HepG2 (cell line): ENCODE data around the gene XXYLT1. TPM values are rescaled to one million over a fixed set of nuclear protein-coding genes. Genes with fewer than 3 reads are reported as not detected.
A peak's percentile ranks its signal among the peaks of the same experiment; 100 is the strongest.

Source experiments
- ATAC-seq: fragments of 200-7000 bp; cut with Tn5 transposase; 3 replicates; pipeline ENCODE4 v1.9.1; 2020; ENCODE audit warnings: mild to moderate bottlenecking, moderate library complexity
- BruUV-seq: library from RNA; stranded (reverse); fragments of 400-500 nt; replicated peaks from 2 replicates; lab custom pipeline; 2021; lab: Mats Ljungman, UMichigan
- CTCF ChIA-PET: fragments of 300-600 bp; formaldehyde crosslinking; extraction: SDS; loops from one replicate; lab custom pipeline; 2021; ENCODE audit warnings: low total read pairs, inconsistent platforms, low intra/inter-chr PET ratio; lab: Yijun Ruan, JAX
- POLR2A ChIA-PET: fragments of 350-600 bp; sonication (Branson Sonifier 250); formaldehyde crosslinking; loops from one replicate; lab custom pipeline; 2020; ENCODE audit warnings: antibody characterized with exemption, inconsistent platforms; lab: Yijun Ruan, JAX
- DNase-seq: peaks from one replicate; pipeline ENCODE4 v3.0.0-alpha.2; 2015; ENCODE audit warnings: low spot score
- FAIRE-seq: peaks from 3 replicates; lab custom pipeline; 2011; peaks lifted over from hg19 to GRCh38; lab: Jason Lieb, UNC
- H2AFZ ChIP-seq: one replicate; pipeline ENCODE4 v1.6.1; 2011; ENCODE audit warnings: low read length, inconsistent platforms
- H3K27ac ChIP-seq: fragments of 300-600 bp; 3 replicates; pipeline ENCODE4 v1.8.0; 2011; ENCODE audit warnings: mixed run types, mild to moderate bottlenecking, mixed read lengths, low read length, inconsistent platforms; ENCODE audit not compliant: insufficient read depth; ENCODE audit errors: extremely low read length
- H3K27me3 ChIP-seq, 2 experiments: fragments of 200-600 bp in 1 of 2; 2 replicates in 1 of 2; 3 replicates in 1 of 2; pipeline versions ENCODE4 v1.6.0 to v1.8.0; 2011; ENCODE audit warnings: low read length in 2 of 2, mild to moderate bottlenecking in 2 of 2, moderate library complexity in 2 of 2, inconsistent platforms in 1 of 2; ENCODE audit not compliant: insufficient read depth in 2 of 2, control insufficient read depth in 1 of 2
- H3K36me3 ChIP-seq, 2 experiments: fragments of 200-600 bp in 1 of 2; replicated peaks in 1 of 2; 2 replicates in 1 of 2; 3 replicates in 1 of 2; pipeline versions ENCODE4 v1.5.1 to v1.8.0; 2011; ENCODE audit warnings: low read length in 2 of 2, inconsistent platforms in 1 of 2; ENCODE audit not compliant: insufficient read depth in 2 of 2, control insufficient read depth in 1 of 2
- H3K4me1 ChIP-seq: 2 replicates; pipeline ENCODE4 v1.5.1; 2012; ENCODE audit warnings: low read length, inconsistent platforms; ENCODE audit not compliant: insufficient read depth
- H3K4me2 ChIP-seq: 2 replicates; pipeline ENCODE4 v1.6.0; 2011; ENCODE audit warnings: low read depth, low read length, inconsistent platforms
- H3K4me3 ChIP-seq, 3 experiments: fragments of 200-600 bp in 1 of 3; sonication (generic), shearing (Covaris generic) in 1 of 3; replicated peaks in 1 of 3; 2 replicates each; pipeline ENCODE4 v1.5.1; 2011 to 2016; ENCODE audit warnings: low read length in 3 of 3, inconsistent platforms in 2 of 3, low read depth in 2 of 3, mild to moderate bottlenecking in 2 of 3, control low read depth in 1 of 3, mixed read lengths in 1 of 3; ENCODE audit not compliant: insufficient read depth in 1 of 3
- H3K79me2 ChIP-seq: one replicate; pipeline ENCODE4 v1.6.1; 2011; ENCODE audit warnings: low read length, inconsistent platforms; ENCODE audit not compliant: insufficient read depth
- H3K9ac ChIP-seq: 2 replicates; pipeline ENCODE4 v1.6.0; 2011; ENCODE audit warnings: mild to moderate bottlenecking, low read depth, low read length, inconsistent platforms; ENCODE audit not compliant: insufficient read depth
- H3K9me3 ChIP-seq: 2 replicates; pipeline ENCODE4 v1.5.1; 2012; ENCODE audit warnings: mild to moderate bottlenecking, low read length
- H4K20me1 ChIP-seq: 2 replicates; pipeline ENCODE4 v1.6.0; 2011; ENCODE audit warnings: inconsistent platforms, mild to moderate bottlenecking, low read length, moderate library complexity; ENCODE audit not compliant: insufficient read depth
- ESRRA ChIP-seq: sonication (generic); formaldehyde crosslinking; IDR thresholded peaks from 2 replicates; pipeline ENCODE4 v1.5.1; 2020; ENCODE audit warnings: mild to moderate bottlenecking, low read depth, missing genetic modification reagents
- HIC2 ChIP-seq: sonication (generic); formaldehyde crosslinking; IDR thresholded peaks from 2 replicates; pipeline ENCODE4 v1.9.0; 2022; ENCODE audit warnings: low read depth, missing genetic modification reagents
- HNRNPLL ChIP-seq: fragments of 200-400 bp; formaldehyde crosslinking; IDR thresholded peaks from 2 replicates; pipeline ENCODE4 v1.6.1; 2017; ENCODE audit warnings: mild to moderate bottlenecking, low read depth, low read length; ENCODE audit not compliant: poor library complexity, severe bottlenecking
- IRF2 ChIP-seq: IDR thresholded peaks from 2 replicates; pipeline ENCODE4 v1.6.1; 2018; ENCODE audit warnings: missing genetic modification reagents, missing compliant biosample characterization
- JUNB ChIP-seq: sonication (generic); formaldehyde crosslinking; IDR thresholded peaks from 2 replicates; pipeline ENCODE4 v1.8.0; 2022; ENCODE audit warnings: missing genetic modification reagents, mild to moderate bottlenecking, borderline replicate concordance
- KMT2B ChIP-seq: IDR thresholded peaks from 2 replicates; pipeline ENCODE4 v1.6.1; 2016; ENCODE audit warnings: missing genetic modification reagents, missing compliant biosample characterization
- MIER2 ChIP-seq: IDR thresholded peaks from 2 replicates; pipeline ENCODE4 v1.6.1; 2016; ENCODE audit warnings: missing biosample characterization, missing genetic modification reagents
- MXD4 ChIP-seq: IDR thresholded peaks from 2 replicates; pipeline ENCODE4 v1.6.1; 2016; ENCODE audit warnings: mild to moderate bottlenecking, missing biosample characterization, missing genetic modification reagents
- MYC ChIP-seq: sonication (generic); formaldehyde crosslinking; IDR thresholded peaks from 2 replicates; pipeline ENCODE4 v1.9.0; 2021; ENCODE audit warnings: missing genetic modification reagents, borderline replicate concordance
- POGZ ChIP-seq: sonication (generic); formaldehyde crosslinking; IDR thresholded peaks from 2 replicates; pipeline ENCODE4 v1.4.0; 2020; ENCODE audit warnings: mild to moderate bottlenecking, missing genetic modification reagents
- RNF2 ChIP-seq: fragments of 450-650 bp; conservative IDR thresholded peaks from 2 replicates; pipeline ENCODE4 v1.6.1; 2016; ENCODE audit warnings: low read depth
- SAP130 ChIP-seq: IDR thresholded peaks from 2 replicates; pipeline ENCODE4 v1.6.1; 2016; ENCODE audit warnings: low read depth
- SMARCE1 ChIP-seq: fragments of 450-650 bp; IDR thresholded peaks from 2 replicates; pipeline ENCODE4 v1.6.1; 2017; ENCODE audit warnings: borderline replicate concordance
- SNAPC2 ChIP-seq: sonication (generic); formaldehyde crosslinking; IDR thresholded peaks from 2 replicates; pipeline ENCODE4 v1.8.1; 2022; ENCODE audit warnings: mild to moderate bottlenecking, missing genetic modification reagents
- SP1 ChIP-seq, 2 experiments: fragments of 450-650 bp in 1 of 2; sonication (generic) in 1 of 2; formaldehyde crosslinking in 1 of 2; IDR thresholded peaks; 2 replicates each; pipeline versions ENCODE4 v1.4.0 to v1.6.1; 2016 to 2020; ENCODE audit warnings: missing genetic modification reagents in 1 of 2
- TRIM24 ChIP-seq: sonication (generic); formaldehyde crosslinking; IDR thresholded peaks from 2 replicates; pipeline ENCODE4 v1.8.0; 2022; ENCODE audit warnings: mild to moderate bottlenecking, missing genetic modification reagents
- ZBTB37 ChIP-seq: sonication (generic); formaldehyde crosslinking; IDR thresholded peaks from 2 replicates; pipeline ENCODE4 v1.4.0; 2020; ENCODE audit warnings: mild to moderate bottlenecking, missing genetic modification reagents
- ZC3H13 ChIP-seq: sonication (generic); formaldehyde crosslinking; IDR thresholded peaks from 2 replicates; pipeline ENCODE4 v1.8.1; 2023; ENCODE audit warnings: mild to moderate bottlenecking, missing genetic modification reagents, moderate library complexity
- ZFP36L1 ChIP-seq: sonication (generic); formaldehyde crosslinking; IDR thresholded peaks from 2 replicates; pipeline ENCODE4 v1.8.0; 2022; ENCODE audit warnings: mild to moderate bottlenecking, missing genetic modification reagents, moderate library complexity
- ZGPAT ChIP-seq: IDR thresholded peaks from 2 replicates; pipeline ENCODE4 v1.6.1; 2016; ENCODE audit warnings: mild to moderate bottlenecking
- ZNF333 ChIP-seq: sonication (generic); formaldehyde crosslinking; IDR thresholded peaks from 2 replicates; pipeline ENCODE4 v1.4.0; 2020; ENCODE audit warnings: mild to moderate bottlenecking, missing genetic modification reagents, borderline replicate concordance
- WGBS: methylation state at CpG from one replicate; pipeline ENCODE4 v1.1.6; 2017; ENCODE audit warnings: low lambda C conversion rate; 5-methylcytosine and 5-hydroxymethylcytosine counted together
- in situ Hi-C: cut with HindIII; loops from 2 replicates; pipeline ENCODE4 v1.10.0; 2017; ENCODE audit warnings: low pct_unique_long_range_greater_than_20kb; ENCODE audit not compliant: extremely low pct_ligation_motif_present
- intact Hi-C: fragments of 100-400 bp; cut with micrococcal nuclease; formaldehyde crosslinking; loops from one replicate; pipeline ENCODE4 v1.10.0; 2022; ENCODE audit not compliant: unreplicated experiment
- polyA plus RNA-seq, 8 experiments: library from polyadenylated mRNA; depleted of rRNA in 3 of 8; stranded (reverse) in 7 of 8; unstranded in 1 of 8; fragments of >200 nt; fragmentation: Illumina TruSeq in 4 of 8; extraction: Trizol in 4 of 8; gene quantifications; 2 replicates each; pipeline versions ENCODE4 v1.2.1 to v1.2.3, GENCODE V29; 2011 to 2016; ENCODE audit warnings: low read depth in 4 of 8, missing spikeins in 1 of 8, mixed read lengths in 1 of 8; ENCODE audit not compliant: insufficient read depth in 1 of 8
- total RNA-seq, 5 experiments: library from RNA; depleted of rRNA; stranded (reverse); fragments of >200 nt; fragmentation: Illumina TruSeq; extraction: Trizol; gene quantifications; 2 replicates each; pipeline ENCODE4 v1.2.3, GENCODE V29; 2016; ENCODE audit warnings: low read depth in 1 of 5

XXYLT1 gene
- total and polyA plus RNA-seq, 2 of the 13 experiments (the other 11 are each of a cell fraction or from before 2014, with no cell fraction given): 17.7 to 19.0 TPM

GRCh38 chr3:195059471-195060216, 211.3 kb downstream of the XXYLT1 start (continued):
- 0 out of 2 replicates have a peak, but pooled peaks have one; percentile 19 for TF ChIP-seq POGZ (CRISPR knock-in tag)
- TF ChIP-seq SAP130: peak; percentile 46
- peak; percentile 49; the same call in 1 of the 2 replicates for TF ChIP-seq HIC2
- peak; percentile 70; the same call in 1 of the 2 replicates for TF ChIP-seq ESRRA

GRCh38 chr3:195059006-195059350, 212.0 kb downstream of the XXYLT1 start:
- in situ Hi-C loops (no loop called here), intact Hi-C loops (no loop called here)
- TF ChIP-seq MYC (CRISPR knock-in tag): no peak
- no peak for TF ChIP-seq SP1 (IDR thresholded peaks at IDR 0.05)
- no peak for TF ChIP-seq SP1 (CRISPR knock-in tag; IDR thresholded peaks at IDR 0.05)
- no peak for TF ChIP-seq IRF2
- TF ChIP-seq ZBTB37: no peak
- no peak for TF ChIP-seq MXD4 (CRISPR knock-in tag)
- TF ChIP-seq HNRNPLL: no peak
- TF ChIP-seq MIER2 (CRISPR knock-in tag): no peak
- TF ChIP-seq ZC3H13 (CRISPR knock-in tag): no peak
- no peak for TF ChIP-seq SNAPC2 (CRISPR knock-in tag)
- TF ChIP-seq JUNB (CRISPR knock-in tag): no peak
- TF ChIP-seq SMARCE1: no peak
- no peak for TF ChIP-seq ZFP36L1 (CRISPR knock-in tag)
- TF ChIP-seq RNF2: no peak
- no peak for TF ChIP-seq TRIM24 (CRISPR knock-in tag)
- no peak for TF ChIP-seq KMT2B (CRISPR knock-in tag)
- no peak for TF ChIP-seq ZNF333 (CRISPR knock-in tag)
- TF ChIP-seq ZGPAT (CRISPR knock-in tag): no peak

More at GRCh38 chr3:195059006-195059350, 212.0 kb downstream of the XXYLT1 start:
- ATAC-seq (no peak), FAIRE-seq (no peak), DNase-seq (no peak)
- Histone ChIP-seq H3K27me3 (peaks cover 3 to 14% of the 10 kb centered on the region in 2 experiments; a peak in 1 of 5 replicates), H3K27ac (no peak overlapping the region), H3K9ac (no peak overlapping the region), H3K4me1 (peaks cover 39% of the 10 kb centered on the region), H2AFZ (no peak overlapping the region), H3K4me3 (peak overlapping the region in 1 of 3 experiments; percentile 30; a peak in 1 of 6 replicates), H3K79me2 (no peaks in the 10 kb centered on the region), H3K4me2 (0 out of 2 replicates have a peak overlapping the region, but pooled peaks have one; percentile 53), H4K20me1 (no peaks in the 10 kb centered on the region), H3K36me3 (no peaks in the 10 kb centered on the region), H3K9me3 (no peaks in the 10 kb centered on the region)
- CTCF ChIA-PET: no interaction called here
- 75% methylated on average over 13 of the region's 13 CpGs for WGBS
- no TSS peak for BruUV-seq
- POLR2A ChIA-PET: no interaction called here
